ENCODE data around the gene NBAS. TPM values are rescaled to one million over a fixed set of nuclear protein-coding genes. Genes with fewer than 3 reads are reported as not detected.

NBAS gene
- total RNA-seq, 3 donors from 2014 or later (not counting 1 experiment from before 2014, with no cell fraction given): 27.8 to 34.7 (median 29.2) TPM

DNA sequence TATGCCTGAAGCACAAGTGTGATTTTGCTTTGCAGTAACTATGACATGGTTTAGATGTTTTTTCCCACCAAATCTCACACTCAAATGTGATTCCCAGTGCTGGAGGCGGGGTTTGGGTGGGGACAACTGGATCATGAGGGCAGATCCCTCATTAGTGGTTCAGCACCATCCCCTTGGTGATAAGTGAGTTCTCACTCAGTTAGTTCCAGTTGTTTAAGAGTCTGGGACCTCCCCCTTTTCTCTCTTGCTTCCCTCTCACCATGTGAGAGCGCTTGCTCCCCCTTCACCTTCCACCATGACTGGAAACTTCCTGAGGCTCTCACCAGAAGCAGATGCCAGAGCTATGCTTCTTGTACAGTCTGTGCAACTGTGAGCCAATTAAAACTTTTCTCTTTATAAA, 102.9 kb downstream of the NBAS start:
- Mint-ChIP-seq H3K9me3 (no peaks in the 10 kb centered on the region), H3K4me3 (no peak overlapping the region), H3K36me3 (no peaks in the 10 kb centered on the region), H3K4me1 (no peaks in the 10 kb centered on the region), H3K27ac (no peak overlapping the region), H3K27me3 (ENCODE audit: low read depth in 2 of 2) (no peaks in the 10 kb centered on the region)
- Histone ChIP-seq H3K36me3 (ENCODE audit: control insufficient read depth, insufficient read depth, low read length) (peaks cover 33% of the 10 kb centered on the region), H3K27ac (ENCODE audit: low read length) (no peak overlapping the region), H3K4me3 (ENCODE audit: low read length) (no peak overlapping the region), H3K4me1 (ENCODE audit: control insufficient read depth, insufficient read depth, low read length) (no peaks in the 10 kb centered on the region), H3K9me3 (ENCODE audit: control insufficient read depth, insufficient read depth, low read length) (no peaks in the 10 kb centered on the region), H3K27me3 (ENCODE audit: control insufficient read depth, insufficient read depth, low read length) (no peaks in the 10 kb centered on the region)
- TF ChIP-seq, protein P1, sequence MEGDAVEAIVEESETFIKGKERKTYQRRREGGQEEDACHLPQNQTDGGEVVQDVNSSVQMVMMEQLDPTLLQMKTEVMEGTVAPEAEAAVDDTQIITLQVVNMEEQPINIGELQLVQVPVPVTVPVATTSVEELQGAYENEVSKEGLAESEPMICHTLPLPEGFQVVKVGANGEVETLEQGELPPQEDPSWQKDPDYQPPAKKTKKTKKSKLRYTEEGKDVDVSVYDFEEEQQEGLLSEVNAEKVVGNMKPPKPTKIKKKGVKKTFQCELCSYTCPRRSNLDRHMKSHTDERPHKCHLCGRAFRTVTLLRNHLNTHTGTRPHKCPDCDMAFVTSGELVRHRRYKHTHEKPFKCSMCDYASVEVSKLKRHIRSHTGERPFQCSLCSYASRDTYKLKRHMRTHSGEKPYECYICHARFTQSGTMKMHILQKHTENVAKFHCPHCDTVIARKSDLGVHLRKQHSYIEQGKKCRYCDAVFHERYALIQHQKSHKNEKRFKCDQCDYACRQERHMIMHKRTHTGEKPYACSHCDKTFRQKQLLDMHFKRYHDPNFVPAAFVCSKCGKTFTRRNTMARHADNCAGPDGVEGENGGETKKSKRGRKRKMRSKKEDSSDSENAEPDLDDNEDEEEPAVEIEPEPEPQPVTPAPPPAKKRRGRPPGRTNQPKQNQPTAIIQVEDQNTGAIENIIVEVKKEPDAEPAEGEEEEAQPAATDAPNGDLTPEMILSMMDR (IDR thresholded peaks at IDR 0.05): no peak
- no peak for DNase-seq
- 94% methylated on average over 1 of the region's 2 CpGs for WGBS (ENCODE audit: insufficient coverage)
- intact Hi-C loops (cut with micrococcal nuclease): no loop called here
- no peak for ATAC-seq

GRCh38 chr2:15457868-15458267, 103.3 kb downstream of the NBAS start:
- H3K36me3 Mint-ChIP-seq: no peaks in the 10 kb centered on the region
- WGBS (ENCODE audit: insufficient coverage): 88% methylated on average over 5 of the region's 5 CpGs
- no peaks in the 10 kb centered on the region for H3K9me3 ChIP-seq (ENCODE audit: control insufficient read depth, insufficient read depth, low read length)
- TF ChIP-seq, protein P1 (IDR thresholded peaks at IDR 0.05): no peak
- H3K9me3 Mint-ChIP-seq: no peaks in the 10 kb centered on the region
- no peaks in the 10 kb centered on the region for H3K27me3 ChIP-seq (ENCODE audit: control insufficient read depth, insufficient read depth, low read length)
- no peak overlapping the region for H3K27ac Mint-ChIP-seq
- no peak overlapping the region for H3K4me3 ChIP-seq (ENCODE audit: low read length)
- H3K4me1 Mint-ChIP-seq: no peaks in the 10 kb centered on the region
- DNase-seq (no peak), ATAC-seq (no peak)
- peaks cover 36% of the 10 kb centered on the region for H3K36me3 ChIP-seq (ENCODE audit: control insufficient read depth, insufficient read depth, low read length)
- no peak overlapping the region for H3K4me3 Mint-ChIP-seq
- no peak overlapping the region for H3K27ac ChIP-seq (ENCODE audit: low read length)
- no peaks in the 10 kb centered on the region for H3K4me1 ChIP-seq (ENCODE audit: control insufficient read depth, insufficient read depth, low read length)
- no peaks in the 10 kb centered on the region for H3K27me3 Mint-ChIP-seq (ENCODE audit: low read depth in 2 of 2)
- intact Hi-C loops (cut with micrococcal nuclease): no loop called here

- no peak overlapping the region for H3K27ac Mint-ChIP-seq
- no peak overlapping the region for H3K27ac ChIP-seq (ENCODE audit: low read length)
- H3K4me3 ChIP-seq (ENCODE audit: low read length): no peak overlapping the region
- H3K9me3 Mint-ChIP-seq: no peaks in the 10 kb centered on the region
- ATAC-seq: no peak
- H3K9me3 ChIP-seq (ENCODE audit: control insufficient read depth, insufficient read depth, low read length): no peaks in the 10 kb centered on the region
- no peaks in the 10 kb centered on the region for H3K27me3 Mint-ChIP-seq (ENCODE audit: low read depth in 2 of 2)
- DNase-seq: no peak
- no peaks in the 10 kb centered on the region for H3K27me3 ChIP-seq (ENCODE audit: control insufficient read depth, insufficient read depth, low read length)
- intact Hi-C loops (cut with micrococcal nuclease): no loop called here
- no peak overlapping the region for H3K4me3 Mint-ChIP-seq
- H3K4me1 Mint-ChIP-seq: no peaks in the 10 kb centered on the region
- H3K36me3 Mint-ChIP-seq: no peaks in the 10 kb centered on the region
- H3K4me1 ChIP-seq (ENCODE audit: control insufficient read depth, insufficient read depth, low read length): no peaks in the 10 kb centered on the region
- H3K36me3 ChIP-seq (ENCODE audit: control insufficient read depth, insufficient read depth, low read length): peaks cover 28% of the 10 kb centered on the region
- TF ChIP-seq, protein P1 (IDR thresholded peaks at IDR 0.05): no peak
- WGBS (ENCODE audit: insufficient coverage): 87% methylated on average over 2 of the region's 3 CpGs
Observed at GRCh38 chr2:15456352-15456751, 104.8 kb downstream of the NBAS start.

DNA sequence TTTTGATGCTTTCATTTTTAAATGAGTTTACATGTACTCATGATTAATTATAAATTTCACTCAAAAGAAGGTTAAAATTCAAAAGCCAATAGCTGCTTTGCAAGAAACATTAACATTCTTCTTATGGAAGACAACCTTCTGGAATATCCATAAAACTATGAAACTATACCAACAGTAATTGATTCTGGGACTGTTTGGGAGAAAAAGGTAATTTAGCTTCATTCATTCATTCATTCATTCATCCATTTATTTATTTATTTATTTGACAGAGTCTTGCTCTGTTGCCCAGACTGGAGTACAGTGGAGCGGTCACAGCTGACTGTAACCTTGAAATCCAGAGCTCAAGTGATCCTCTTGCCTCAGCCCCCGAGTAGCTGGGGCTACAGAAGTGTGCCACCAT, 110.3 kb downstream of the NBAS start:
- Histone ChIP-seq H3K4me1 (ENCODE audit: control insufficient read depth, insufficient read depth, low read length) (no peaks in the 10 kb centered on the region), H3K4me3 (ENCODE audit: low read length) (no peak overlapping the region), H3K27ac (ENCODE audit: low read length) (no peak overlapping the region), H3K9me3 (ENCODE audit: control insufficient read depth, insufficient read depth, low read length) (no peaks in the 10 kb centered on the region), H3K36me3 (ENCODE audit: control insufficient read depth, insufficient read depth, low read length) (peaks cover 12% of the 10 kb centered on the region), H3K27me3 (ENCODE audit: control insufficient read depth, insufficient read depth, low read length) (no peaks in the 10 kb centered on the region)
- Mint-ChIP-seq H3K27ac (peak overlapping the region in 1 of 2 donors; percentile 37), H3K36me3 (no peaks in the 10 kb centered on the region), H3K9me3 (no peaks in the 10 kb centered on the region), H3K4me1 (peaks cover 0 to 5% of the 10 kb centered on the region in 2 donors), H3K4me3 (no peak overlapping the region), H3K27me3 (ENCODE audit: low read depth in 2 of 2) (no peaks in the 10 kb centered on the region)
- intact Hi-C loops (cut with micrococcal nuclease): no loop called here
- ATAC-seq (no peak), DNase-seq (no peak)
- TF ChIP-seq, protein P1 (IDR thresholded peaks at IDR 0.05): no peak
- 100% methylated on average over 2 of the region's 2 CpGs for WGBS (ENCODE audit: insufficient coverage)

Measured in natural killer cell (primary cell).